Measurements from ENCODE around the gene PRKCB.
A peak's percentile ranks its signal among the peaks of the same experiment; 100 is the strongest.
"Not testable (repeated sequence)": the region's sequence is repeated elsewhere in the genome, so short reads cannot be mapped to it uniquely, and the experiment has no call there.

Gene PRKCB

DNA sequence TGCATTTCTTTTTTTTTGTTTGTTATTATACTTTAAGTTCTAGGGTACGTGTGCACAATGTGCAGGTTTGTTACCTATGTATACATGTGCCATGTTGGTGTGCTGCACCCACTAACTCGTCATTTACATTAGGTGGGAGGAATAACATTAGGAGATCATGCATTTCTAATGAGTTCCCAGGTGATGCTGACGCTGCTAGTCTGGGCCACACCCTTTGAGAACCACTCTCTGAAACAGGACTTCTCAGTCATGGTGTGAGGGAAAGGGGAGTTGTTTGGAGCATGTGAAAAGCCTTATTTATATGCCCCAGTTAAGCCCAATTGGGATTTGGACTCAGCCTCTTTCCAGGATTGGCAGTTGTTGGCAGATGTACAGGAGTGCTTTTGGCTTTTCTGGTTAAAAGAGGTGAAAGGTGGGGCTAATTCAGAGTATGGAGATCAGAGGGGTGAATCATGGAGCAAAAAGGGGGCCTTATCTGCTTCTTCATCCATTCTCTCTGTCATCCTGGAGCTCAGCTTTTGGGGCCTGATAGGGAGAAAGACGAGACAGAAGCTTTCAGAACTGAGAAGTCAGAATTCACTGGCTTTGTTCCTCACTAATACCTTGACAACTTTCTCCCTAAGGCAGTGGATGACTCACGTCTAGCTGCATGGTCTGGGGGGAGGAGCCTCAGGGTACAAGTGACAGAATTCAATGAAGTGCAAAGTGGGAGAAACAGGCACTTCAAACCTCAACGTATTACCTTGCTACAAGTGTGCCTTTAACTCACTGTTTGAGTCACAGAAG, 240.3 kb downstream of the PRKCB start:
- no peaks in the 10 kb centered on the region for H3K9me3 Mint-ChIP-seq
- peak overlapping the region; percentile 92 for H3K27ac Mint-ChIP-seq
- ATAC-seq (replicated peaks) (peak; percentile 74 to 79), DNase-seq (peak; percentile 27)
- peaks cover 12 to 27% of the 10 kb centered on the region in 2 donors for H3K36me3 Mint-ChIP-seq
- H3K4me3 Mint-ChIP-seq: peak overlapping the region in 1 of 2 donors; percentile 12
- no peaks in the 10 kb centered on the region for H3K27me3 Mint-ChIP-seq
- H3K4me1 Mint-ChIP-seq: peaks cover 52 to 71% of the 10 kb centered on the region in 2 donors

DNA sequence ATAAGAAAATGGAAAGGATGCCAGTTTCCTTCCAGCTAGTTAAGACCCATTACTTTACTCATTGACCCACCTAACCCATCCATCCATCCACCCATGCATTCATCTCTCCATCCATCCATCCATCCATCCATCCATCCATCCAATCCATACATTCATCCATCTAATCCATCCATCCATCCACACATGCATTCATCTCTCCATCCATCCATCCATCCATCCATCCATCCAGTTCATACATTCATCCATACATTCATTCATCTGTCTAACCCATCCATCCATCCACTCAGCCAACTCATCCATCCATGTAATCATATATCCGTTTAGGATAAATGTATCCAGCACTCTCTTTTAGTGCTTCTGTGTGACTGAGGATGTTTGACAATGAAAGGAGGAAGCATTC, 241.5 kb downstream of the PRKCB start:
- ATAC-seq (replicated peaks) (no peak), DNase-seq (no peak)
- H3K36me3 Mint-ChIP-seq: peaks cover 12 to 27% of the 10 kb centered on the region in 2 donors
- H3K9me3 Mint-ChIP-seq: no peaks in the 10 kb centered on the region
- H3K27me3 Mint-ChIP-seq: no peaks in the 10 kb centered on the region
- H3K4me3 Mint-ChIP-seq: no peak overlapping the region
- peaks cover 48 to 60% of the 10 kb centered on the region in 2 donors for H3K4me1 Mint-ChIP-seq
- peak overlapping the region; percentile 5 for H3K27ac Mint-ChIP-seq

DNA sequence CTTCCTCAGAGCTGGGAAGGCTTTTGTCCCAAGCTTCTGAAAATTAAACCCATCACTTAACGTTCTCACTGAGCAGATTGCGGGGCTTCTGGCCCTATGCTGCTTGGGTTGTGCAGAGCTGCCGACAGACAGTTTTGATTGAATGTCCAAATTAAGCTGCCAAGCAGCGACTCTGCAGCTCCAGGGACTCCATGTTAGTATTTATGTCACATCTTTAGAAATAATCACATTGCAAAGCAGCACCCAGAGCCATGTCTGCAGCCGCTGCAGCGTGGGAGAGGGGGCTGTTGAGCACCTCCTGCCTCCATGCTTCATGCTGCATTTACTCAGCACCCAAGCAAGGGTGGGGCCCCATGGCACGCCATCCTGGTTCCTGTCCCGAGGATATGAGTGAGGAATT, 242.2 kb downstream of the PRKCB start:
- DNase-seq: no peak
- Mint-ChIP-seq H3K27me3 (no peaks in the 10 kb centered on the region), H3K4me3 (no peak overlapping the region), H3K36me3 (peaks cover 9 to 23% of the 10 kb centered on the region in 2 donors), H3K27ac (no peak overlapping the region), H3K4me1 (peaks cover 42 to 53% of the 10 kb centered on the region in 2 donors), H3K9me3 (no peaks in the 10 kb centered on the region)
- ATAC-seq (replicated peaks): no peak

DNA sequence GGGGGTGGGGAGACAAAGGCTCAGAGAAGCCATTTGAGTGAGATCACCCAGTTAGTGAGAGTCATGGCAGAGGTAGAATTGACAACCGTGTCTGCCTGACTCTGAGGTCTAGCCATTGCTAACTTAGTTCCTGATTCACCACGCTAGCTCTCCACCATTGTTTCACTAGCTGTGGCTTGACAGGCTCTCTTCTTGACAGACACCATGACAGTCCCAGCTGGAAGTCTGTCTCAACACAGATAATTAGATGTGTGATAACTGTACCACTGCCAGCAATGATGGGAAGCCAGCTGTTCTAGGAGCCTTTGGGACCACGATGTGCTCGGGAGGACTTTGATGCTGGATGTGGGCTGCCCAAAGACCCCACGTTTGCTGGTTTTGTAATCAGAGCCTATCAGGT, 249.9 kb downstream of the PRKCB start:
- no peak overlapping the region for H3K4me3 Mint-ChIP-seq
- no peaks in the 10 kb centered on the region for H3K27me3 Mint-ChIP-seq
- H3K4me1 Mint-ChIP-seq: peaks cover 9 to 22% of the 10 kb centered on the region in 2 donors
- DNase-seq: no peak
- H3K36me3 Mint-ChIP-seq: peaks cover 28 to 32% of the 10 kb centered on the region in 2 donors
- H3K27ac Mint-ChIP-seq: peak overlapping the region; percentile 7
- ATAC-seq (replicated peaks): no peak
- H3K9me3 Mint-ChIP-seq: peaks cover 5 to 6% of the 10 kb centered on the region in 2 donors

DNA sequence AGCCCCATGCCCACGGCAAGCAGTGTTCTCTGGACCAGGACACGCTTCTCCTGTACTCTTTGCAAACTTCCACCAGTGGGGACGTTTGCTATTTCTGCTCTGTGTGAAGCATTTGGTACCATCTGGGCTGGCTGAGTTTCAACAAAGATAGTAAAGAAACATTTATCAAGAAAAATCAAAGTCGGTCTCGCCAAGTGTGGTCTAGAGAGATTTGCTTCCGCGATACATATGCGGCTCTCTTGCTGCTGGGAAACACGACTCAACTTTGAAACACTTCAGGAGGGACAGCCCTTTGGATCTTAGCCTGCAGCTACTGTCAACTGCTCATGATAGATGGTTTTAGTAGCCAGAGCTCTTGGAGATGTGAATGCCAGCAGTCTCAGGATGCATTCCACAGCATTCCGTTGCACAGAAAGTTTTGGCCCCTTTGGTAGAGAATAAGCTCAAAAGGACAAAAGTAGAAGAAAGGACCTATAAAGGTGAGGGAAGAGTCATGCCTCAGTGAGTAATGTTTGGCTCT, 252.2 kb downstream of the PRKCB start:
- Mint-ChIP-seq H3K36me3 (peaks cover 42 to 51% of the 10 kb centered on the region in 2 donors), H3K4me1 (peaks cover 14 to 28% of the 10 kb centered on the region in 2 donors)

DNA sequence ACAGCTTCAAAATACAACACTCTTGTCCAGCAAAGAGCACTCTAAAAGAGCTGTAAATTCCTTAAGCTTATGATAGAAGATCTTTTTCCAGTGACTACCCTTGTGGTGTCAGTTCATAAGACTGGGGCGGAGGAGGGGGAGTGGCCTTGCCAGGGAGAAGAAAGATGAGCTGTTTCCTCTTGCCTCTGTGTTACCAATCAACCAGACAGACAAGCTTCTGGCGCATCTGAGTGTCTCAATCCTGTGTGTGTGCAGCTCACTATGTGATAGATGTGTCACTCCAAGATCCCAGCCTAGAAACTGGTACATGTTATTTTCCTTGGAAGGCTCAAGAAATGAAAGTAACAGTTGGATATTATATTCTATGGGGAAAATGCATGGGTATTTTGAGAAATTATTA, 253.0 kb downstream of the PRKCB start:
- no peak for ATAC-seq (replicated peaks)
- H3K36me3 Mint-ChIP-seq: peaks cover 40 to 56% of the 10 kb centered on the region in 2 donors
- H3K27ac Mint-ChIP-seq: peak overlapping the region; percentile 87
- peaks cover 9 to 11% of the 10 kb centered on the region in 2 donors for H3K9me3 Mint-ChIP-seq
- DNase-seq: no peak
- no peaks in the 10 kb centered on the region for H3K27me3 Mint-ChIP-seq
- no peak overlapping the region for H3K4me3 Mint-ChIP-seq
- peaks cover 14 to 22% of the 10 kb centered on the region in 2 donors for H3K4me1 Mint-ChIP-seq

More for the DNA sequence above, 252.2 kb downstream of the PRKCB start:
- no peaks in the 10 kb centered on the region for H3K27me3 Mint-ChIP-seq
- H3K27ac Mint-ChIP-seq: no peak overlapping the region
- peaks cover 9 to 11% of the 10 kb centered on the region in 2 donors for H3K9me3 Mint-ChIP-seq
- DNase-seq (no peak), ATAC-seq (replicated peaks) (no peak)
- H3K4me3 Mint-ChIP-seq: no peak overlapping the region

DNA sequence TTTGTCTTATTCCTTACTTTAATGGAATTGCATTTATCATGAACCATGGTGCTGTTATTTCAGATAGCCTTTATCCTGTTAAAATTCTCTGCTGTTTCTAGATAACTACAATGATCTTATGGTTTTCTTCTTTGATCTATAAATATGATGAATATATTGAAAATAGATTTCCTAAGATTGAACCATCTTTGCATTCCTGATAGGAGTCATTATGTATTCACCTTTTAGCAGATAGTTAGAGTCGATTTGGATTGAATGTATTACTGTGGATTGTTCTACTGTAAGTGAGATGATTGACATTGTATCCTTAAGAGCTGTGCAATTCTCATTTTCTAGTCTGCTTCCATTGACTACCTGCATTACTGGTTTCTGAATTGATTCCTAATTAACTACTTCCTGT, 255.3 kb downstream of the PRKCB start:
- DNase-seq (no peak), ATAC-seq (replicated peaks) (no peak)
- Mint-ChIP-seq H3K36me3 (peaks cover 48 to 61% of the 10 kb centered on the region in 2 donors), H3K4me3 (no peak overlapping the region), H3K27ac (no peak overlapping the region), H3K9me3 (peaks cover 9 to 11% of the 10 kb centered on the region in 2 donors), H3K27me3 (no peaks in the 10 kb centered on the region), H3K4me1 (peaks cover 6 to 10% of the 10 kb centered on the region in 2 donors)

DNA sequence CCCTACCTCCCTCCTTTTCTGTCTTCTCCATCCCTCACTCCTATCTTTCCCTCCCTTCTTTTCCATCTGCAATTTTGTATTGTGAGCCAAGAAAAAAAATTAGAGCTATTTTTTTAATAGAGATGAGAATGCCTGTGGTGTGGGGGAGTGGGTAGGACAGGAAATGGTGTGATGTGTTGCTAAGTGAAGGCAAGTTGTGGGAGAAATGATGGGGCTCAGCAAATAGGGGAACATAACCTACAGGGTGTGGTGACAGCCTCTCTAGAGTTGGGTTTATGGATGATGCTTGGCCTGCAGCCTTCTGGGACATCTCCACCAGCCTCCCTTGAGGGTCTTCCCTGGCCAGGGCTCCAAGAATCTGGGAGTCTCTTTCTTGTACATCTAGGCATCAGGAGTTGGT, 257.3 kb downstream of the PRKCB start:
- Mint-ChIP-seq H3K4me3 (no peak overlapping the region), H3K27me3 (no peaks in the 10 kb centered on the region), H3K9me3 (peaks cover 9 to 11% of the 10 kb centered on the region in 2 donors), H3K4me1 (peaks cover 6 to 10% of the 10 kb centered on the region in 2 donors), H3K36me3 (peaks cover 55 to 68% of the 10 kb centered on the region in 2 donors), H3K27ac (peak overlapping the region; percentile 49)
- DNase-seq: no peak
- ATAC-seq (replicated peaks): no peak

DNA sequence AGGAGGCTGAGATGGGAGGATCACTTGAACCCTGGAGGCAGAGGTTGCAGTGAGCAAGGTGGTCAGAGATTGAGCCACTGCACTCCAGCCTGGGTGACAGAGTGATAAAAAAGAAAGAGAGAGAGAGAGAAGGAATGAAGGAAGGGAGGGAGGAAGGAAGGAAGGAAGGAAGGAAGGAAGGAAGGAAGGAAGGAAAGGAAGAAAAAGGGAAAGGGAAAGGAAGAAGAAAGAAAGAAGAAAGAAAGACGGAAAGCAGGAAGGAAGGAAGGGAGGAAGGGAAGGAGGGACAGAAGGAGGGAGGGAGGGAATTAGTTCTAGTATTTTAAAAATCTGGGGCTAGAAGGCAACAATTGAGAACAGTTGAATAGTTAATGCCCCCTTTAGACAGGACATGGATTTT, 258.9 kb downstream of the PRKCB start:
- Mint-ChIP-seq H3K36me3 (peaks cover 54 to 62% of the 10 kb centered on the region in 2 donors), H3K27me3 (no peaks in the 10 kb centered on the region), H3K4me1 (peaks cover 6 to 8% of the 10 kb centered on the region in 2 donors), H3K9me3 (peaks cover 9 to 11% of the 10 kb centered on the region in 2 donors), H3K4me3 (no peak overlapping the region), H3K27ac (no peak overlapping the region)
- DNase-seq (no peak), ATAC-seq (replicated peaks) (no peak)

DNA sequence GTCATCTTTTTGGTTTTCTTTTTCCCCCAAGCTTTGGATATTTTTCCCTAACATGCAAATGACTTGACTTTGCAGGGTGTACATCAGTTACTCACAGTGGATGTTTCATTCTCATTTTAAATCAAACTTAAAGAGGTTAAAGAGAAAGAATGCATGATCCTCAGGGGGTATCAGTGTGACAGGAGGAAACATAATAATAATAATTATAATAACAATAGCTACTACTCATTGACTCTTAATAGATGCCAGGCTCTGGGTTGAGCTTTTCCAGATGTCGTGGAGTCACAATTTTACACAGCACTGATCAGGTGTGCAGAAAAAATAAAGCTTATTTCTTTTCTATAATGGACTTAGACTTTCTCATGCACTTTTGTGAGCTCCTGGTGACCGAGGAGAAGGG, 263.1 kb downstream of the PRKCB start:
- DNase-seq (no peak), ATAC-seq (replicated peaks) (no peak)
- Mint-ChIP-seq H3K4me3 (no peak overlapping the region), H3K9me3 (no peaks in the 10 kb centered on the region), H3K27me3 (no peaks in the 10 kb centered on the region), H3K4me1 (peaks cover 0 to 2% of the 10 kb centered on the region in 2 donors), H3K27ac (no peak overlapping the region), H3K36me3 (peaks cover 42 to 61% of the 10 kb centered on the region in 2 donors)

DNA sequence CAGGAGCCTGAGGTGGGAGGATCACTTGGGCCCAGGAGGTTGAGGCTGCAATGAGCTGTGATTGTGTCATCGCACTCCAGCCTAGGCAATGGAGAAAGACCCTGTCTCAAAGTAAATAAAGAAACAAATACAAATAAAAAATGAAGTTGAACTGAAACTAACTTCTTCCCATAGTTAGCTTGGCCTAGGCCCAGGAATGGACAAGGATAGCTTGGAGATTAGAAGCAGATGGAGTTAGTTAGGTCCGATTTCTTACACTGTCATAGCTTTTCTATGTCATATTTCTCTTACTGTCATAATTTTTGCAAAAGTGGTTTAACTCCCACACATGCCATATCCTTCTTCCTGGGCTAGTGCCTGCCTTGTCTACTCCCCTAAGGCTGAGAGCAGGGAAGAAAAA, 265.6 kb downstream of the PRKCB start:
- peaks cover 0 to 2% of the 10 kb centered on the region in 2 donors for H3K4me1 Mint-ChIP-seq
- DNase-seq (no peak), ATAC-seq (replicated peaks) (no peak)
- peak overlapping the region; percentile 56 for H3K27ac Mint-ChIP-seq
- no peak overlapping the region for H3K4me3 Mint-ChIP-seq
- H3K36me3 Mint-ChIP-seq: peaks cover 39 to 60% of the 10 kb centered on the region in 2 donors
- no peaks in the 10 kb centered on the region for H3K27me3 Mint-ChIP-seq
- peaks cover 4 to 5% of the 10 kb centered on the region in 2 donors for H3K9me3 Mint-ChIP-seq

DNA sequence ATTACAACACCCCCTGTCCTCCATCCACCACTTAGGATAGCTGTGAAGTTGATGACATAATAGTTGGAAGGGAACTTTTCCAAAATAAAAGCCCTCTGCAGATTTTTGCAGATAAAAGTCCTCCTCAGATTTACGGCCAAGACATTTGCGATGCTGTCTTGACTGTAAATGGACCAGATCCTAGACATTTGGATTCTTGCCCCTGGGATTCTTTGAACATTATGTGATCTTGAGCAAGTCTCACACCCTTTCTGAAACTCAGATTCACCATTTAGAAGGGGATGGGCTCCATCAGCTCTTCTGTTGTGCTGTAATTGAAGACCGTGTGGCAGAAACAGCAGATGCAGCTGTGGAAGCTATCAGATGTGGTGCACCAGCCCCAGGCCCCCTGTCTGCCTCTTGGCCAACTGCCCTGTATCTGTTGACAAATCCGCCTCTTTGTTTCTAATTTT, 266.5 kb downstream of the PRKCB start:
- H3K36me3 Mint-ChIP-seq: peaks cover 39 to 63% of the 10 kb centered on the region in 2 donors
- no peak overlapping the region for H3K4me3 Mint-ChIP-seq
- H3K4me1 Mint-ChIP-seq: peaks cover 0 to 2% of the 10 kb centered on the region in 2 donors
- DNase-seq: no peak
- H3K27ac Mint-ChIP-seq: no peak overlapping the region
- H3K27me3 Mint-ChIP-seq: no peaks in the 10 kb centered on the region
- peaks cover 4 to 5% of the 10 kb centered on the region in 2 donors for H3K9me3 Mint-ChIP-seq
- no peak for ATAC-seq (replicated peaks)

DNA sequence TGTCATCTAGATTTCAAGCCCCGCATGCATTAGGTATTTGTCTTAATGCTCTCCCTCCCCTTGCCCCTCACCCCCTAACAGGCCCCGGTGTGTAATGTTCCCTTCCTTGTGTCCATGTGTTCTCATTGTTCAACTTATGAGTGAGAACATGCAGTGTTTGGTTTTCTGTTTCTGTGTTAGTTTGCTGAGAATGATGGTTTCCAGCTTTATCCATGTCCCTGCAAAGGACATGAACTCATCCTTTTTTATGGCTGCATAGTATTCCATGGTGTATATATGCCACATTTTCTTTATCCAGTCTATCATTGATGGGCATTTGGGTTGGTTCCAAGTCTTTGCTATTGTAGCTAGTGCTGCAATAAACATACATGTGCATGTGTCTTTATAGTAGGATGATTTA, 269.7 kb downstream of the PRKCB start:
- not testable (repeated sequence) for H3K27ac Mint-ChIP-seq; DNase-seq; H3K27me3 Mint-ChIP-seq; H3K4me1 Mint-ChIP-seq; H3K9me3 Mint-ChIP-seq; H3K4me3 Mint-ChIP-seq; ATAC-seq (replicated peaks)
- peaks cover 28 to 53% of the 10 kb centered on the region in 2 donors for H3K36me3 Mint-ChIP-seq

DNA sequence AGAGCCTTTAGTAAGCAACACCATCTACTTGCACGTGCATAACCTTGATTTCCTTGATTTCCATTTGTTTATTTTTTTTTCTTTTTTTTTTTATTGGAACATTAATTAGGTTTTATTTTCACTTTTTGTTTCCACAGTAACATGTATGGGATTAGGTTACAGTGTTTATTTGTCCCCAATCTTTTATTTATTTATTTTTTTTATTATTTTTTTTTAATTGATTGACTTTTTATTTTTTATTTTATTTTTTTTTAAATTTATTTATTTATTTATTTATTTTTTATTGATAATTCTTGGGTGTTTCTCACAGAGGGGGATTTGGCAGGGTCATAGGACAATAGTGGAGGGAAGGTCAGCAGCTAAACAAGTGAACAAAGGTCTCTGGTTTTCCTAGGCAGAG, 272.3 kb downstream of the PRKCB start:
- H3K27ac Mint-ChIP-seq; ATAC-seq (replicated peaks); DNase-seq; H3K4me1 Mint-ChIP-seq; H3K4me3 Mint-ChIP-seq; H3K27me3 Mint-ChIP-seq; H3K9me3 Mint-ChIP-seq: not testable (repeated sequence)
- peaks cover 25 to 42% of the 10 kb centered on the region in 2 donors for H3K36me3 Mint-ChIP-seq

Data from stimulated activated naive B cell treated with anti-CD40 and anti-IgM and Interleukin-4, amounts not matched to agents 10 μg/mL and 1 μg/mL and 100 μg/mL, for 72 hours (primary cell).